T-helper 17 cell (primary cell): ENCODE measurements around the gene CTXND2. TPM values are rescaled to one million over a fixed set of nuclear protein-coding genes. Genes with fewer than 3 reads are reported as not detected.
A peak's percentile ranks its signal among the peaks of the same experiment; 100 is the strongest.
"Not testable (repeated sequence)": the region's sequence is repeated elsewhere in the genome, so short reads cannot be mapped to it uniquely, and the experiment has no call there.

ENCODE experiments used
- ATAC-seq: fragments of 150-1000 bp; cut with Tn5 transposase; 2 replicates; pipeline ENCODE4 v1.10.0; 2021; ENCODE audit warnings: mild to moderate bottlenecking, moderate library complexity
- DNase-seq, 3 donors: peaks; one replicate each; pipeline versions ENCODE4 v3.0.0 to v3.0.0-alpha.2; 2020 to 2021
- H3K9me3 ChIP-seq: one replicate; pipeline ENCODE4 v1.7.0; 2013; ENCODE audit warnings: low read length, mild to moderate bottlenecking; ENCODE audit not compliant: control insufficient read depth, poor library complexity, severe bottlenecking
- H3K27ac Mint-ChIP-seq: one replicate; pipeline ENCODE4 v1.8.0; 2022; ENCODE audit warnings: mild to moderate bottlenecking, moderate library complexity, mixed read lengths
- H3K27me3 Mint-ChIP-seq: one replicate; pipeline ENCODE4 v1.8.0; 2022; ENCODE audit warnings: mixed read lengths
- H3K36me3 Mint-ChIP-seq: one replicate; pipeline ENCODE4 v1.8.0; 2022; ENCODE audit warnings: low read depth, mixed read lengths
- H3K4me1 Mint-ChIP-seq: one replicate; pipeline ENCODE4 v1.8.0; 2022; ENCODE audit warnings: mild to moderate bottlenecking, mixed read lengths
- H3K4me3 Mint-ChIP-seq: one replicate; pipeline ENCODE4 v1.8.0; 2022; ENCODE audit warnings: mild to moderate bottlenecking, moderate library complexity, mixed read lengths
- total RNA-seq, 4 donors: library from RNA in 2 of 4; stranded (reverse) in 2 of 4; gene quantifications; one replicate each; pipeline ENCODE4 v1.2.3 and lab custom pipeline; 2022 to 2026

CTXND2 gene
- total RNA-seq, 2 donors from 2014 or later = not detected

- H3K36me3 Mint-ChIP-seq = no peaks in the 10 kb centered on the region
- no peaks in the 10 kb centered on the region for H3K4me1 Mint-ChIP-seq
- no peak overlapping the region for H3K4me3 Mint-ChIP-seq
- no peak for ATAC-seq
- no peak for DNase-seq
- no peaks in the 10 kb centered on the region for H3K9me3 ChIP-seq
- H3K27me3 Mint-ChIP-seq = no peaks in the 10 kb centered on the region
- no peak overlapping the region for H3K27ac Mint-ChIP-seq
These were observed 18.4 kb downstream of the CTXND2 start for GRCh38 chr1:150905301-150905700.

GRCh38 chr1:150906329-150906728, 19.4 kb downstream of the CTXND2 start:
- no peaks in the 10 kb centered on the region for H3K4me1 Mint-ChIP-seq
- H3K4me3 Mint-ChIP-seq = no peak overlapping the region
- no peaks in the 10 kb centered on the region for H3K27me3 Mint-ChIP-seq
- ATAC-seq (no peak), DNase-seq (no peak)
- H3K9me3 ChIP-seq = no peaks in the 10 kb centered on the region
- H3K27ac Mint-ChIP-seq = no peak overlapping the region
- no peaks in the 10 kb centered on the region for H3K36me3 Mint-ChIP-seq

GRCh38 chr1:150906813-150907212, 19.9 kb downstream of the CTXND2 start:
- H3K27ac Mint-ChIP-seq = no peak overlapping the region
- H3K4me3 Mint-ChIP-seq = no peak overlapping the region
- no peaks in the 10 kb centered on the region for H3K4me1 Mint-ChIP-seq
- ATAC-seq = no peak
- H3K27me3 Mint-ChIP-seq = no peaks in the 10 kb centered on the region
- no peak for DNase-seq
- H3K36me3 Mint-ChIP-seq = no peaks in the 10 kb centered on the region
- no peaks in the 10 kb centered on the region for H3K9me3 ChIP-seq

- H3K9me3 ChIP-seq = no peaks in the 10 kb centered on the region
- DNase-seq = no peak
- no peak for ATAC-seq
- no peak overlapping the region for H3K27ac Mint-ChIP-seq
- peaks cover 5% of the 10 kb centered on the region for H3K27me3 Mint-ChIP-seq
- H3K36me3 Mint-ChIP-seq = peaks cover 2% of the 10 kb centered on the region
- H3K4me1 Mint-ChIP-seq = peaks cover 4% of the 10 kb centered on the region
- no peak overlapping the region for H3K4me3 Mint-ChIP-seq
These were observed 22.7 kb downstream of the CTXND2 start for GRCh38 chr1:150909585-150910180.

GRCh38 chr1:150912623-150913022, 25.7 kb downstream of the CTXND2 start:
- ATAC-seq = no peak
- Mint-ChIP-seq H3K27ac (no peak overlapping the region), H3K4me3 (no peak overlapping the region), H3K27me3 (peaks cover 5% of the 10 kb centered on the region), H3K36me3 (peaks cover 2% of the 10 kb centered on the region), H3K4me1 (peaks cover 4% of the 10 kb centered on the region)
- no peaks in the 10 kb centered on the region for H3K9me3 ChIP-seq
- DNase-seq = no peak

GRCh38 chr1:150917387-150917786, 30.5 kb downstream of the CTXND2 start:
- Mint-ChIP-seq H3K36me3 (peaks cover 2% of the 10 kb centered on the region), H3K4me1 (peaks cover 7% of the 10 kb centered on the region), H3K4me3 (no peak overlapping the region), H3K27ac (no peak overlapping the region), H3K27me3 (peaks cover 5% of the 10 kb centered on the region)
- DNase-seq (no peak), ATAC-seq (no peak)
- H3K9me3 ChIP-seq = no peaks in the 10 kb centered on the region

DNA sequence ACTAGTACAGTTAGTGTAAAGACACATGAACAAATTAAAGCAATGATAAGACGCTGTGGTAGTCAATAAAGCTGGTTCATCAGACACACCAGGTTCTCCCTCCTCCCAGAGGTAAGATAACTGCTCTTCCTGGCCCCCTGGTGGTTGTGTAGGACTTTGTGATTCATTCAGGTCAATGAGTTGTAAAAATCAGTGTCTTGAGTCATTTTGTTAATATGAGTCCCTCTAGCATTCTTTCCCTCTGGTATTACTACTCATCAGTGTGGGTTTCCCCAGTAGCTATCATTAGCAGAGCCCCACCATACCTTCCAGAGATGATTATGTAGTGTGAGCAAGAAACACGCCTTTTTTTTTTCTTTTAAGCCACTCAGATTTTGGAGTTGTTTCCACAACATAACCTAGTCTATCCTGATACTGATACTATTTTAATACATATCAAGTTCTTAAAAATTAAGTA, 35.6 kb downstream of the CTXND2 start:
- peak overlapping the region; percentile 69 for H3K27ac Mint-ChIP-seq
- peaks cover 3% of the 10 kb centered on the region for H3K36me3 Mint-ChIP-seq
- no peaks in the 10 kb centered on the region for H3K9me3 ChIP-seq
- no peaks in the 10 kb centered on the region for H3K27me3 Mint-ChIP-seq
- ATAC-seq (peak; percentile 40), DNase-seq (peak; percentile 32 to 61 (median 44))
- peaks cover 10% of the 10 kb centered on the region for H3K4me1 Mint-ChIP-seq
- no peak overlapping the region for H3K4me3 Mint-ChIP-seq

GRCh38 chr1:150925080-150925479, 38.1 kb downstream of the CTXND2 start:
- DNase-seq (no peak), ATAC-seq (no peak)
- H3K9me3 ChIP-seq = no peaks in the 10 kb centered on the region
- Mint-ChIP-seq H3K27ac (peak overlapping the region; percentile 94), H3K4me3 (peak overlapping the region; percentile 95), H3K4me1 (peaks cover 18% of the 10 kb centered on the region), H3K36me3 (peaks cover 11% of the 10 kb centered on the region), H3K27me3 (no peaks in the 10 kb centered on the region)

GRCh38 chr1:150926097-150926741, 39.3 kb downstream of the CTXND2 start, which contains the start of gene SETDB1:
Gene SETDB1, plus strand, starts transcription at chr1:150926363. Its CDS starts 1,352 bp downstream, at chr1:150927715.
- peak; percentile 97 for ATAC-seq
- peak; percentile 73 to 82 (median 80) for DNase-seq
- Mint-ChIP-seq H3K4me1 (peaks cover 18% of the 10 kb centered on the region), H3K4me3 (peak within 1 kb of the TSS; percentile 95), H3K36me3 (peaks cover 13% of the 10 kb centered on the region), H3K27ac (peak within 1 kb of the TSS; percentile 94), H3K27me3 (no peaks in the 10 kb centered on the region)
- H3K9me3 ChIP-seq = no peaks in the 10 kb centered on the region

DNA sequence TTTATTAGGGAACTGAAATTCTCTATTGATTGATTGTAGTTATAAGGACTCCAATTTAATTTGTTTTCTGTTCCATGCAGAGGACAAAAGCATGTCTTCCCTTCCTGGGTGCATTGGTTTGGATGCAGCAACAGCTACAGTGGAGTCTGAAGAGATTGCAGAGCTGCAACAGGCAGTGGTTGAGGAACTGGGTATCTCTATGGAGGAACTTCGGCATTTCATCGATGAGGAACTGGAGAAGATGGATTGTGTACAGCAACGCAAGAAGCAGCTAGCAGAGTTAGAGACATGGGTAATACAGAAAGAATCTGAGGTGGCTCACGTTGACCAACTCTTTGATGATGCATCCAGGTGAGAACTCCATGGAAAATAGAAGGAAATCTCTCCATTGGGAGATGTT, 40.7 kb downstream of the CTXND2 start:
- DNase-seq (no peak), ATAC-seq (no peak)
- H3K4me3 Mint-ChIP-seq = peak overlapping the region; percentile 9
- peaks cover 13% of the 10 kb centered on the region for H3K4me1 Mint-ChIP-seq
- H3K9me3 ChIP-seq = no peaks in the 10 kb centered on the region
- H3K27me3 Mint-ChIP-seq = no peaks in the 10 kb centered on the region
- H3K36me3 Mint-ChIP-seq = peaks cover 15% of the 10 kb centered on the region
- H3K27ac Mint-ChIP-seq = peak overlapping the region; percentile 94

DNA sequence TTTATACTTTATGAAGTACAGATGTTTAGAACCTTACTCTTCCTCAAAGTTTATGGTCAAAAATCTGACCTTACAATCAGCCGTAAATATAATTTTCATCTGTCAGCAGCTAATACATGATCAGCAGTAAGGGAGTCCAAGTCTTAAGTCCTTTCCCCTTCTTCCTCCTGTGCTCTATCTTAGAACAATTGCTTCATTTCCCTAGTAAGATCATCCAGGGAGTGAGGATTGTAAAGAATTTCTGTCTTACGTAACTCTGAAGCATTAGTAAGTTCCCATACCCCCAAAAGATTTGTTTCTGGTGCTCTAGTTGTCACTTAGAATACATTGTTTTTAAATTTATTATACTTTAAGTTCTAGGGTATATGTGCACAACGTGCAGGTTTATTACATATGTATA, 41.4 kb downstream of the CTXND2 start:
- peaks cover 15% of the 10 kb centered on the region for H3K36me3 Mint-ChIP-seq
- peak overlapping the region; percentile 43 for H3K4me3 Mint-ChIP-seq
- H3K9me3 ChIP-seq = no peaks in the 10 kb centered on the region
- H3K4me1 Mint-ChIP-seq = peaks cover 13% of the 10 kb centered on the region
- H3K27me3 Mint-ChIP-seq = no peaks in the 10 kb centered on the region
- DNase-seq (no peak), ATAC-seq (no peak)
- no peak overlapping the region for H3K27ac Mint-ChIP-seq

DNA sequence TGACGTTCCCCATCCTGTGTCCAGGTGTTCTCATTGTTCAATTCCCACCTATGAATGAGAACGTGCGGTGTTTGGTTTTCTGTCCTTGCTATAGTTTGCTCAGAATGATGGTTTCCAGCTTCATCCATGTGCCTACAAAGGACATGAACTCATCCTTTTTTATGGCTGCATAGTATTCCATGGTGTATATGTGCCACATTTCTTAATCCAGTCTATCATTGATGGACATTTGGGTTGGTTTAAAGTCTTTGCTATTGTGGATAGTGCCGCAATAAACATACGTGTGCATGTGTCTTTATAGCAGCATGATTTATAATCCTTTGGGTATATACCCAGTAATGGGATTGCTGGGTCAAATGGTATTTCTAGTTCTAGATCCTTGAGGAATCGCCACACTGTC, 41.8 kb downstream of the CTXND2 start:
- not testable (repeated sequence) for H3K27me3 Mint-ChIP-seq, ATAC-seq, H3K4me3 Mint-ChIP-seq, H3K27ac Mint-ChIP-seq, DNase-seq, H3K9me3 ChIP-seq
- peaks cover 13% of the 10 kb centered on the region for H3K4me1 Mint-ChIP-seq
- H3K36me3 Mint-ChIP-seq = peaks cover 15% of the 10 kb centered on the region

- no peaks in the 10 kb centered on the region for H3K9me3 ChIP-seq
- Mint-ChIP-seq H3K36me3 (peaks cover 20% of the 10 kb centered on the region), H3K27ac (no peak overlapping the region), H3K4me3 (no peak overlapping the region), H3K27me3 (no peaks in the 10 kb centered on the region), H3K4me1 (peaks cover 19% of the 10 kb centered on the region)
- DNase-seq (no peak), ATAC-seq (no peak)
These were observed 44.8 kb downstream of the CTXND2 start for GRCh38 chr1:150931773-150932172.

- ATAC-seq (no peak), DNase-seq (no peak)
- peaks cover 13% of the 10 kb centered on the region for H3K36me3 Mint-ChIP-seq
- no peak overlapping the region for H3K4me3 Mint-ChIP-seq
- H3K27me3 Mint-ChIP-seq = no peaks in the 10 kb centered on the region
- no peak overlapping the region for H3K27ac Mint-ChIP-seq
- no peaks in the 10 kb centered on the region for H3K9me3 ChIP-seq
- peaks cover 2% of the 10 kb centered on the region for H3K4me1 Mint-ChIP-seq
These were observed 57.9 kb downstream of the CTXND2 start for GRCh38 chr1:150944856-150945255.
